ENCODE measurements around the gene PRRC2A. TPM values are rescaled to one million over a fixed set of nuclear protein-coding genes. Genes with fewer than 3 reads are reported as not detected.

Gene PRRC2A
- total RNA-seq, 4 donors from 2014 or later: 67.1 to 133 (median 126) TPM

- peak in 1 of 3 donors; percentile 57 for DNase-seq
- Histone ChIP-seq H3K9me3 (no peaks in the 10 kb centered on the region), H3K4me3 (peak overlapping the region in 2 of 4 donors; percentile 7 to 15), H3K36me3 (no peaks in the 10 kb centered on the region), H3K27ac (peak overlapping the region in 3 of 4 donors; percentile 30 to 70 (median 62)), H3K27me3 (no peaks in the 10 kb centered on the region), H3K4me1 (peaks cover 0 to 14% (median 8%) of the 10 kb centered on the region in 4 donors)
- TF ChIP-seq CTCF (IDR thresholded peaks at IDR 0.05) (no peak), POLR2A (IDR thresholded peaks at IDR 0.05) (no peak)
These were observed 4.8 kb upstream of the PRRC2A start for GRCh38 chr6:31615748-31616147.

GRCh38 chr6:31617010-31617409 lies 3.5 kb upstream of the PRRC2A start:
- no peak overlapping the region for H3K27ac ChIP-seq
- no peaks in the 10 kb centered on the region for H3K36me3 ChIP-seq
- no peak for DNase-seq
- TF ChIP-seq POLR2A (IDR thresholded peaks at IDR 0.05) (no peak), CTCF (IDR thresholded peaks at IDR 0.05) (no peak)
- H3K9me3 ChIP-seq: no peaks in the 10 kb centered on the region
- peaks cover 0 to 22% (median 8%) of the 10 kb centered on the region in 4 donors for H3K4me1 ChIP-seq
- H3K4me3 ChIP-seq: no peak overlapping the region
- H3K27me3 ChIP-seq: no peaks in the 10 kb centered on the region

- peak; percentile 85 to 94 for TF ChIP-seq POLR2A (IDR thresholded peaks at IDR 0.05)
- TF ChIP-seq CTCF (IDR thresholded peaks at IDR 0.05): peak in 2 of 6 experiments; percentile 22 to 28
- H3K36me3 ChIP-seq: peaks cover 0 to 24% (median 0%) of the 10 kb centered on the region in 3 donors
- H3K4me1 ChIP-seq: peaks cover 0 to 21% (median 7%) of the 10 kb centered on the region in 4 donors
- peak overlapping the region; percentile 95 to 99 (median 98) for H3K27ac ChIP-seq
- H3K27me3 ChIP-seq: no peaks in the 10 kb centered on the region
- no peaks in the 10 kb centered on the region for H3K9me3 ChIP-seq
- DNase-seq: peak; percentile 98 to 99 (median 98)
- H3K4me3 ChIP-seq: peak overlapping the region; percentile 54 to 100 (median 88)
These were observed 520 bp upstream of the PRRC2A start for GRCh38 chr6:31619805-31620585.

- peak overlapping the region; percentile 95 to 99 (median 98) for H3K27ac ChIP-seq
- peaks cover 0 to 38% (median 0%) of the 10 kb centered on the region in 3 donors for H3K36me3 ChIP-seq
- no peaks in the 10 kb centered on the region for H3K27me3 ChIP-seq
- peaks cover 0 to 16% (median 0%) of the 10 kb centered on the region in 4 donors for H3K4me1 ChIP-seq
- peak overlapping the region; percentile 54 to 100 (median 88) for H3K4me3 ChIP-seq
- no peak for DNase-seq
- TF ChIP-seq CTCF (IDR thresholded peaks at IDR 0.05): no peak
- TF ChIP-seq POLR2A (IDR thresholded peaks at IDR 0.05): no peak
- H3K9me3 ChIP-seq: no peaks in the 10 kb centered on the region
These were observed 915 bp downstream of the PRRC2A start for GRCh38 chr6:31621320-31621939.

- H3K9me3 ChIP-seq: no peaks in the 10 kb centered on the region
- peak overlapping the region in 2 of 4 donors; percentile 89 to 100 for H3K4me3 ChIP-seq
- peak overlapping the region; percentile 38 to 99 (median 96) for H3K27ac ChIP-seq
- H3K4me1 ChIP-seq: peaks cover 0 to 16% (median 0%) of the 10 kb centered on the region in 4 donors
- no peaks in the 10 kb centered on the region for H3K27me3 ChIP-seq
- no peak for DNase-seq
- no peak for TF ChIP-seq POLR2A (IDR thresholded peaks at IDR 0.05)
- no peak for TF ChIP-seq CTCF (IDR thresholded peaks at IDR 0.05)
- H3K36me3 ChIP-seq: peaks cover 0 to 44% (median 0%) of the 10 kb centered on the region in 3 donors
These were observed 1.5 kb downstream of the PRRC2A start for GRCh38 chr6:31621991-31622390.
